Retinal pigment epithelial cell (primary cell): ENCODE measurements around the gene RUNX1.
A peak's percentile ranks its signal among the peaks of the same experiment; 100 is the strongest.

ENCODE experiments used
- DNase-seq: peaks from one replicate; pipeline ENCODE4 v3.0.0-alpha.2; 2010; ENCODE audit warnings: low read depth
- H3K4me3 ChIP-seq: 2 replicates; pipeline ENCODE4 v1.5.1; 2011; ENCODE audit warnings: mild to moderate bottlenecking, low read length, control low read depth, moderate library complexity
- CTCF ChIP-seq: conservative IDR thresholded peaks from 2 replicates; pipeline ENCODE4 v1.5.1; 2011; ENCODE audit warnings: low read depth, low read length, control low read depth, inconsistent platforms

The RUNX1 gene

DNA sequence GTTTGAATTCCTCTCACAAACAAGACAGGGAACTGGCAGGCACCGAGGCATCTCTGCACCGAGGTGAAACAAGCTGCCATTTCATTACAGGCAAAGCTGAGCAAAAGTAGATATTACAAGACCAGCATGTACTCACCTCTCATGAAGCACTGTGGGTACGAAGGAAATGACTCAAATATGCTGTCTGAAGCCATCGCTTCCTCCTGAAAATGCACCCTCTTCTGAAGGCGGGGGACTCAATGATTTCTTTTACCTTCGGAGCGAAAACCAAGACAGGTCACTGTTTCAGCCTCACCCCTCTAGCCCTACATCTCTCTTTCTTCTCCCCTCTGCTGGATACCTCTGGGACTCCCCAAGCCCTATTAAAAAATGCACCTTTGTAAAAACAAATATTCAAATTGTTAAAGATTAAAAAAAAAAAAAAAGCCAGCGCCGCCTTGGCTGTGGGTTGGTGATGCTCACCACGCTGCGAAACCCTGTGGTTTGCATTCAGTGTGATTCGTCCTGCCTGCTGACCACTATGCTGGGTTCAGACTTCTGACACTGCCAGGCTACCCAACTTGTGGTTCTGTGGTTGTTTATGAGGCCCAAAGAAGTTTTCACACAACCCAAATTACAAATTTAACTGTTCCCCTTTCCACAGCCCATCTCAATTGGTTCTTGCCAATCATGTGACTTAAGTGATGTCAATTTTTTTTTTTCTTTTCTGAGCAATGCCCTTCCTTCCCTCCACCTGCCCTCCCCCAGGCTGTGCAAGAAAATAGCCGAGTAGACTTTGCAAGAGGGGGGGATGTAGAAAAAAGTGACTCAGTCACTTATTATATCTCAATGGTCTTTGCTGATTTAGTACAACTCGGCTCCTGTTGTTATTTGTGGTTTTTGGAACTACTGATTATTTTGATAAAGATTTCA lies at the start of gene RUNX1:
Gene RUNX1 (minus strand): TSS at position 597 of the 912 bp plus-strand sequence.
- no peak for TF ChIP-seq CTCF
- no peak for DNase-seq
- peak within 1 kb of the TSS; percentile 53 for H3K4me3 ChIP-seq

GRCh38 chr21:35097525-35097924 lies 48.4 kb upstream of the RUNX1 start:
- no peak for TF ChIP-seq CTCF
- H3K4me3 ChIP-seq: no peak overlapping the region
- DNase-seq: no peak

GRCh38 chr21:35096959-35097358 lies 47.9 kb upstream of the RUNX1 start:
- DNase-seq: no peak
- H3K4me3 ChIP-seq: no peak overlapping the region

GRCh38 chr21:35095859-35096291 lies 46.8 kb upstream of the RUNX1 start:
- TF ChIP-seq CTCF: no peak
- no peak overlapping the region for H3K4me3 ChIP-seq
- no peak for DNase-seq

More at GRCh38 chr21:35096959-35097358, 47.9 kb upstream of the RUNX1 start:
- no peak for TF ChIP-seq CTCF

- TF ChIP-seq CTCF: no peak
- no peak overlapping the region for H3K4me3 ChIP-seq
- no peak for DNase-seq
Observed at GRCh38 chr21:35093514-35093913, 44.4 kb upstream of the RUNX1 start.

DNA sequence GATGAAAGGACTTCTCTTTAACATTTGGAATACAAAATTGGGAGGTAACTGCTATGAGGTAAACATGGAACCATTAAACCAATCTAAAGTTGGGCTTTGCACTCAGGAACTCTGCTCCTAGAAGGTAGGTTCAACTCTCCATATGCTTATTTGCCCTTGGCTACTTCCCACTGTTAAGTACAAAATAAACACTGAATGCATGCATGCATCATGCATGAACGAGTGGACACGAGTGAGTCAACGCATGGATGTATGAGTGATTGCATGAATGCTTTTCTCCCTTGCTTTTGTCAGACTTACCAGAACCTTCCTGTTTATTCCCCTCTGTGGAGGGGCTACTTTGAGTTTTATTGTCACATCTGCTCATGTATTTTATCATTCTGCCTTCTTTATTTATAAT lies 42.4 kb upstream of the RUNX1 start:
- H3K4me3 ChIP-seq: no peak overlapping the region
- no peak for TF ChIP-seq CTCF
- DNase-seq: no peak

DNA sequence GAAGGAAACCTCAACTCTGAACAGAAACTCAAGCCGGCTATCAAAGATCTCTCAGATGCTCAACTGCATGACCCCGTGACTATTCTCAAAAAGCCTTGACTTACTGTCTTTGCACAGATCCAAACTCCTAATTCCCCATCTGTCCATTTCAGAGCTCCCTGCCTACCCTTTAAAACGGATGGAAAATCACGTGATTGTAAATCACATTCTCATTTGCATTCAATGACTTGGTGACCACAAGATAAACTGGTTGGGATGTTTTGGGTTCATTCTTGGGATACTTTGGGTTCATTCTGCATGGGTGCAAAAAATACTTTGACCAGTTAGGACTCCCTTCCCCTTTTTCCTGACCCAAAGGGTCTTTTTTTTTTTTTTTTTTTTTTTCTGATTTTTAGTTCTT lies 41.3 kb upstream of the RUNX1 start:
- H3K4me3 ChIP-seq: no peak overlapping the region
- DNase-seq: no peak
- no peak for TF ChIP-seq CTCF
